Thoracic aorta (tissue), 2 donors: ENCODE data around the gene C16orf89. TPM values are rescaled to one million over a fixed set of nuclear protein-coding genes. Genes with fewer than 3 reads are reported as not detected.
"Not testable (repeated sequence)": the region's sequence is repeated elsewhere in the genome, so short reads cannot be mapped to it uniquely, and the experiment has no call there.

Experiments used
- ATAC-seq: fragments of 150-250 bp; one replicate; pipeline ENCODE4 v1.8.0; 2017; ENCODE audit warnings: low read depth; ENCODE audit not compliant: insufficient number of reproducible peaks, low FRiP score
- DNase-seq: peaks from one replicate; pipeline ENCODE4 v3.0.0-alpha.2; 2020; ENCODE audit warnings: low spot score
- H3K27ac ChIP-seq, 2 donors: fragments of 200-600 bp; sonication (generic); 1 replicate in 1 of 2; 2 replicates in 1 of 2; pipeline ENCODE4 v1.5.1; 2016; ENCODE audit warnings: mild to moderate bottlenecking in 2 of 2, moderate library complexity in 2 of 2
- H3K27me3 ChIP-seq: fragments of 200-600 bp; sonication (generic); replicated peaks from 2 replicates; pipeline ENCODE4 v1.6.0; 2016; ENCODE audit warnings: mild to moderate bottlenecking; ENCODE audit not compliant: insufficient read depth
- H3K36me3 ChIP-seq: fragments of 200-600 bp; sonication (generic); one replicate; pipeline ENCODE4 v1.5.1; 2016
- H3K4me1 ChIP-seq, 2 donors: fragments of 200-600 bp; sonication (generic); 1 replicate in 1 of 2; 2 replicates in 1 of 2; pipeline versions ENCODE4 v1.5.1 to v1.6.0; 2016; ENCODE audit warnings: low read depth in 2 of 2, mild to moderate bottlenecking in 1 of 2; ENCODE audit not compliant: control insufficient read depth in 1 of 2
- H3K4me3 ChIP-seq: fragments of 200-600 bp; sonication (generic); 2 replicates; pipeline ENCODE4 v1.5.1; 2016; ENCODE audit warnings: mild to moderate bottlenecking
- H3K9me3 ChIP-seq: fragments of 200-600 bp; sonication (generic); 2 replicates; pipeline ENCODE4 v1.5.1; 2016
- total RNA-seq, 2 donors: library from RNA; depleted of rRNA; stranded (reverse); fragments of >200 nt; gene quantifications; one replicate each; pipeline versions ENCODE4 v1.1.0 to v1.2.3, GENCODE V29; 2016

C16orf89 gene
- total RNA-seq, 2 donors from 2014 or later = 11.6 to 21.4 TPM

DNA sequence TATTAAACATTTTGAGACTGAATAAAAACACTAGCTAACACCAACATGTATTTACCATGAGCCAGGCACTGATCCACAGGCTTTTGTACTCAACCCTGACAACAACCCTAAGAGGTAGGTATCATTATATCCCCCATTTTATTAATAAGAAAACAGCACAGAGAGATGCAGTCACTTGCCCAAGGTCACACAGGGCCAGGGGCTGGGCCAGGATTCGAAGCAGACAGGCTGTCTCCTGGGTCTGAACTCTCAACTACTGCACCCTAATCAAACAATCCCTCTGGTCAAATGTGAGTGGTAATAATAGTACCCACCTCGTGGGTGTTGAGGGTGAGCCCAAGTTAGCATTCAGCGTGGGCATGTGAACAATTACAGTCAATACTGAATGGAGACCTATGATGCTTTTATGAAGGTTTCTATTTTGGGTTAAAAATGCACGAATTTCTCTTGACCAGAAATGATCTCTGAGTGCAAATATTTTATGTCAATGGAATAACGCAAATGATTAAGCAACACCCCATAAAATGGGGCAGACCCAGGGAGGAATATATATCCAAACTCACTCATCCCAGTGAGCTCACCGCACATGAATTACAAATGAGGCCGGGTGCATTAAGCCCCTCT, 30.8 kb upstream of the C16orf89 start:
- peak overlapping the region in 1 of 2 donors; percentile 70 for H3K27ac ChIP-seq
- H3K4me3 ChIP-seq = peak overlapping the region; percentile 96
- H3K9me3 ChIP-seq, DNase-seq, H3K36me3 ChIP-seq, H3K27me3 ChIP-seq, H3K4me1 ChIP-seq, ATAC-seq: not testable (repeated sequence)

GRCh38 chr16:5095145-5095830, 29.5 kb upstream of the C16orf89 start:
- not testable (repeated sequence) for H3K4me3 ChIP-seq, DNase-seq, H3K4me1 ChIP-seq, H3K27ac ChIP-seq, ATAC-seq, H3K36me3 ChIP-seq, H3K9me3 ChIP-seq, H3K27me3 ChIP-seq

DNA sequence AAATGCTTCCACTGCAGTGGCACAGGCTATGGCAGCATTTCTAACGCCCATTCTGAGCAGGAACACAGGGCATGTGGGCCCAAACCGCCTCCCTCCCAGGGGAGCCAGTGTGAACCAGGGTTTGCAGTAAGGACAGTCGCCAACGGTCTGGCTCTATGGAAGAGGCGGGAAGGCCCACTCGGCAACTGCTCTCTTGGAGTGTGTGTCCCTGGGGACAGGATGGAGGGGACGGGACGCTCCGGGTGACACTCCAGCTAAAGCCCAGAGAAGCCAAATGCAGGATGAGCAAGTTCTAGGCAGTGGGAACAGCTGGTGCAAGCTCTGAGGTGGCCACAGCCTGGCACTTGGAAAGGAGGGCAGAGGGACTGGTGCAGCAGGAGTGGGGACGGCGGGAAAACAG, 28.0 kb upstream of the C16orf89 start:
- H3K4me1 ChIP-seq, H3K36me3 ChIP-seq, H3K27me3 ChIP-seq, H3K9me3 ChIP-seq, H3K4me3 ChIP-seq, ATAC-seq, DNase-seq, H3K27ac ChIP-seq: not testable (repeated sequence)

DNA sequence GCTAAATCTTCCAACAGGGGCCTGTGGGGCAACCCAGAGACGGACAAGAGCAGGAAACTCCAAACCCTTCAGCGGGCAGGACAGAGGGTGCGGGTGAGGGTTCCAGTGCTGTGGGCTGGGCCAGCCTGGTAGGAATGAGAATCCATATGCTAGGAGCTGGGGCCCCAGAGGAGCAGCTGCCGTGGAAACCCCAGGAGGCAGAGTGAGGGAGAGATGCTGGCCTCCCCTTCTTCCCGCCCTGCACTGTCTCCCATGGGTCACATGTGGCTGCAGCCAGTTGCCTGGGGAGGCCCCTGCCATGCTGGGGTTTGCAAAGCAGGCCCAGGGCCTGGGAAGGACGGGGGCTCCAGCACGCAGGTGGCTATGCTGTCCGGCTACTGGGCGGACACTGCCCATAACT, 27.3 kb upstream of the C16orf89 start:
- H3K36me3 ChIP-seq, DNase-seq, H3K9me3 ChIP-seq, H3K27me3 ChIP-seq, H3K4me1 ChIP-seq, H3K27ac ChIP-seq, ATAC-seq, H3K4me3 ChIP-seq: not testable (repeated sequence)

GRCh38 chr16:5090592-5090991, 24.8 kb upstream of the C16orf89 start:
- not testable (repeated sequence) for H3K27me3 ChIP-seq, H3K4me3 ChIP-seq, H3K27ac ChIP-seq, ATAC-seq, H3K36me3 ChIP-seq, H3K9me3 ChIP-seq, H3K4me1 ChIP-seq, DNase-seq

DNA sequence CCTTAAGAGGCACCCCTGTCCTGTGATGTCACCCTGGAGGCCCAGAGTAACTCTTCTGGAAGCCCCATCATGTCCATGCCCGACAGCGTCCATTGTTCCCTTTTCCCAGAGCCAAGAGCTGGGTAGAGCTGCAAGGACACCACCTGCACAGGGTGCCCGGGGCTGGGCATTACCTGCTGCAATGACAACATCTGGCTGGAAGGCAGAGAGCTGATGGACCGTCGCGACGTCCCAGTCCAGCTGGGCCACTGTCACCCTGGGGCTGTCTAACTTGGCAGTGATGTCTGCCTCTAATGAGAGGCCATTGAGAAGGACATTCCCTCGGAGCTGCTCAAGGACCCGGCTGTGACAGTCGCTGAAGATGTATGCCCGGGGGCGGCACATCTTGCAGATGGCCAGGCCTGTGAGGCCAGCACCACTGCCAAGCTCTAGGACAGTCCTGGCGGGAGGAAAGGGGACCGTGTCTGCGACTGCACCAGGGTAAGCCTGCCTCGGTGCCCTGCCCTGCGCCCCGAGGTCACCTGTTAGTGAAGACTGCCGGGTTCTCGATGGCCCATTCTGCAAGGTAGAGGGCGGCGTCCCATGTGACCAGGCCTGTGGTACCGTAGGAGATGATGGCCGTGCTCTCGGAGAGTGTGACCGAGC, 24.3 kb upstream of the C16orf89 start:
- ATAC-seq, H3K27me3 ChIP-seq, H3K9me3 ChIP-seq, DNase-seq, H3K27ac ChIP-seq, H3K36me3 ChIP-seq, H3K4me3 ChIP-seq, H3K4me1 ChIP-seq: not testable (repeated sequence)

GRCh38 chr16:5088936-5089335, 23.2 kb upstream of the C16orf89 start:
- H3K36me3 ChIP-seq, H3K4me3 ChIP-seq, H3K27me3 ChIP-seq, DNase-seq, H3K9me3 ChIP-seq, H3K4me1 ChIP-seq, H3K27ac ChIP-seq, ATAC-seq: not testable (repeated sequence)

- H3K36me3 ChIP-seq, ATAC-seq, H3K27me3 ChIP-seq, H3K9me3 ChIP-seq, H3K4me1 ChIP-seq, H3K4me3 ChIP-seq, H3K27ac ChIP-seq, DNase-seq: not testable (repeated sequence)
Observed at GRCh38 chr16:5088086-5088790, 22.5 kb upstream of the C16orf89 start.

GRCh38 chr16:5085716-5086115, 20.0 kb upstream of the C16orf89 start:
- ATAC-seq, H3K27me3 ChIP-seq, DNase-seq, H3K27ac ChIP-seq, H3K4me1 ChIP-seq, H3K4me3 ChIP-seq, H3K9me3 ChIP-seq: not testable (repeated sequence)
- peaks cover 15% of the 10 kb centered on the region for H3K36me3 ChIP-seq
